Measurements from ENCODE around the gene FKBP14.

GRCh38 chr7:30003098-30003497 lies 23.4 kb downstream of the FKBP14 start:
- no peak for TF ChIP-seq CTCF (IDR thresholded peaks at IDR 0.05 in 8 of 11, conservative IDR thresholded peaks at IDR 0.05 in 3 of 11)
- no peak for TF ChIP-seq POLR2A (IDR thresholded peaks at IDR 0.05)
